ENCODE results near the gene PARK7.

The PARK7 gene

GRCh38 chr1:8024329-8024728 lies 62.8 kb downstream of the PARK7 start:
- no peak for DNase-seq (ENCODE audit: low read depth)

DNA sequence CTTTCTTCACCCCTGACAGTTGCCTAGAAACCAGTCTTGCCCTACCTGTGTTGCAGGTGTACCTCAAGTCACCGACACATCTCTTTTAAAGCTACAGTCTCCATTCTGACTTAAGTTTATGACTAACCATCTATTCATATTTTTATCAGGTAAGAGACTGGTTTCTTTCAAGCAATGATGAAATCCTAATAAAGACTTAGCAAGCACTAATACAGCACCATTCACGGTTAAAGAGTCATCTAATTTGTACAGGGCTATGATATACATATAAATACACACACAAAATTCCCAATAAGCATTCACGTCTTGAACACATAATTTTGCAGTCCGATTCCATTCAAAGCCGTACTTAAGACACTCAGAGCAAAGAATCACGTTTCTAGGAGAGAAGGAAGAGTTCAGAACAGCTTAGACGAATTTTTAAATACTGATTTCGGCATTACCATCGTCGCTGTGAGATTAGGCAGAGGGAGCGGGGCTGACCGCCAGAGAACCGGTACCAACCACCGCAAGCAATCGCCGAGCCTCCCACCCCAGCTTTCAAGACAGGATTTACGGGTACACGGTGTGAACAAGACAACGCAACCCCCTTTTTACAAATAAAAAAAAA lies 63.7 kb downstream of the PARK7 start:
- no peak for DNase-seq (ENCODE audit: low read depth)

- no peak for DNase-seq (ENCODE audit: low read depth)
These were observed 64.2 kb downstream of the PARK7 start for GRCh38 chr1:8025671-8026144.

- DNase-seq (ENCODE audit: low read depth), result peak; percentile 81
These were observed 64.9 kb downstream of the PARK7 start, which contains the start of gene ERRFI1 for GRCh38 chr1:8026153-8026975. Gene ERRFI1, minus strand, starts transcription at chr1:8026309. Its CDS starts 10,690 bp downstream, at chr1:8015619.

DNA sequence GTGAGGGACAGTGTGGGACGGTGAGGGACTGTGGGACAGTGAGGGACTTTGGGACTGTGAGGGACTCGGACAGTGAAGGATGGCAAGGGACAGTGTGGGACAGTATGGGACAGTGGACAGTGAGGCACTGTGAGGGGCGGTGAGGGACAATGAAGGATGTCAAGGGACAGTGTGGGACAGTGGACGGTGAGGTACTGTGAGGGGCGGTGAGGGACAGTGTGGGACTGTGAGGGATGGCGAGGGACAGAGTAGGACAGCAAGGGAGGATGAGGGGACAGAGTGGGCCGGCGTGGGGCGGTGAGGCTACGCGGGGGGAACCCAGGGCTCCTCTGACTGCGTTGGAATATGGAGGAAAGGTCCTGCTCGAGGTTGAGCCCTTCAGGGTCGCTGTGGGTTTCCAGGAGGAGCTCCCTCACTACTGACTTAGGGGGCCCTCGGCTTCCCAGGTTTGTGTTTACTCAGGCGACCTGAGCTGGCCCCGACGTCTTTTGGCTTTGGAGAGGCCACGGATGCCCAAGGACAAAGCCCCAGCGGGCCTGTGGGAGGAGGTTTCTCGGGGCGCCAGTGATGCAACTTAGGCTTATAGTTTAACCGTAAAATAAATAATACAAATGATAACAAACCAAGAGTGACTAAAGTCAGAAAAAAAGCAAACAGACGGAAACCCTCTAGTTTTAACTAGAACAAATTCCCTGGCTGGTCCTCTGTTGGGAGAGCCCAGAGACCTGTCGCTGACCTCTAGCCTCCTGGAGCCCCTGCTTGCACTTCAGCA lies 65.7 kb downstream of the PARK7 start:
- DNase-seq (ENCODE audit: low read depth), result no peak

DNA sequence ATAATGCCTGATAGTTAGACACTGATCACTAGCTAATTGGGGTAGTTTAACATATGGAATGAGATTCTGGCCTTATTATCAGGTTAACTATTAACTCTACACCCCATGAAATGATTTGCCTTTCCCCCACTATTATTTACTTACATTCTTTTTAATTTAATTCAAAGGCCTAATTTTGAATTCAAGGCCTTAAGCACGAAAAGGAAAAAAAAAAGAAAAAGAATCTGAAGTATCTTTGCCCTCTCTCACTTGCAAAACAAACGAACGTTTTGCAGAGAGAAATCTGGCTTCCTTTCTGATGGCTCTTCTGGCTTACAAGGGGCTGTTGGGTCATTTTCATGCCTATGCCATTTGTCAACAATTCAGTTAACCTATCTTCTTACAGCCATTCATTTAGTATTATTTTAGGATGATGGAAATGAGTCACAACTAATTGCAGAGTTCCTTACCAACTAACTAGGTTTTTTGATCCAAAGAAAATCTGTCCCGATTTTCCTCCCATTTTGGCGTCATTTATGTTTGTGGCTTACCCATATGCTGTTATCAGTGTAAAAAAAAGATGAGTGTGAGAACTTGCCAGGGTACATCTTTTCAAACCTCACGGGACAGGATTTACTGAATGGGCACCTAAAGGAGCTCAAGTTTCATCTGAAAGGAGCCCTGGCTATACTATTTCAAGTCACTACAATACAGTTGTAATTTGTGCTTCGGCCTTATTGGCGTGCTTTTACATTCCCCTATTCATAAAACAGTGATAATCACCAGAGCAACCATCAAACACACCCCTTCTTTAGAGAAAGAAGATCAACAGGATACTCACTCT lies 66.4 kb downstream of the PARK7 start:
- DNase-seq (ENCODE audit: low read depth), result no peak

DNA sequence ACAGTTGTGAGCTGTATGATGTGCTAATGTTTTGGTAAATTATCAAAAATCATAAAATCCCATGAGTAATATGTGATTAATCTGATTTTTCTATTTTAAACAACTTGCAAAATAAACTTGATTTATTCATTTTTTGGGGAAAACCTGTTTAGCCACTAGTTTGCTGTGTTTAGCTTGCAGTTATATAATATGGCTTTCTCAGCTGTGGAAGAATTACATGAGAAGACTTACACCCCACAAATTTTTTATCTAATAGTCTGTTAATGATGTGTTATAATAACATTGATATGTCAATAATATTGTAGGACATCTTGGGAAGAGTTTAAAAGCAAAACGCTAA lies 67.0 kb downstream of the PARK7 start:
- no peak for DNase-seq (ENCODE audit: low read depth)

DNA sequence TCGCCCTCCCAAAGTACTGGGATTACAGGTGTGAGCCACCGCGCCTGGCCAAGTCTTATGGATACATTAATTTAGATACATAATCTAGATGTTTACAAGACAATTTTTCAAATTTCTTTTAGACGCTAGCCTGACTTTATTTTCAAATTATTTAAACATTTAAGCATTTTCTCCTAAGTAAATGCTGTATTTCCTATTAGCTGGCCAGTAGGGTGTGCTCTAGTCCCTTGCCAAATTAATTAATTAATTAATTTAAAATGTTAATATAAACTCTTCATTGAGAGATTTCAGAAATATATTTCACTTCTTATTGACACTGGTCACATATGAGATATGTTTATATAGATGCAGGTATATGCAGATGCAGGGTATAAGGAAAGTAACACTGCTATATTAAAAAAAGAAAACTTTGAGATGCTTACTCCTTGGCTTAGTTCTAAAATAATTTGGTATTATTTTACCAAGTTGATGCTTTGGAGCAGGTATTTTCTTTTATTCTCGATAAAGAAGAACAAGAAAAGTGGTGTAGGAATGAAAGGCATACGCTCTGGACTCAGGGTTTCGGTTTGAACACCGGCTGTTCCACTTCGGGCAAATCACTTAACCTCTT lies 69.8 kb downstream of the PARK7 start:
- no peak for DNase-seq (ENCODE audit: low read depth)

GRCh38 chr1:8032366-8032910 lies 70.9 kb downstream of the PARK7 start:
- no peak for DNase-seq (ENCODE audit: low read depth)

- DNase-seq (ENCODE audit: low read depth), result no peak
These were observed 71.8 kb downstream of the PARK7 start for GRCh38 chr1:8033322-8033721.
